ENCODE data around the gene PLCH2. TPM values are rescaled to one million over a fixed set of nuclear protein-coding genes. Genes with fewer than 3 reads are reported as not detected.

The PLCH2 gene
- total and polyA plus RNA-seq, 9 of the 15 experiments (the other 6 are each of a cell fraction or from before 2014, with no cell fraction given): 0.16 TPM; not detected in 8

DNA sequence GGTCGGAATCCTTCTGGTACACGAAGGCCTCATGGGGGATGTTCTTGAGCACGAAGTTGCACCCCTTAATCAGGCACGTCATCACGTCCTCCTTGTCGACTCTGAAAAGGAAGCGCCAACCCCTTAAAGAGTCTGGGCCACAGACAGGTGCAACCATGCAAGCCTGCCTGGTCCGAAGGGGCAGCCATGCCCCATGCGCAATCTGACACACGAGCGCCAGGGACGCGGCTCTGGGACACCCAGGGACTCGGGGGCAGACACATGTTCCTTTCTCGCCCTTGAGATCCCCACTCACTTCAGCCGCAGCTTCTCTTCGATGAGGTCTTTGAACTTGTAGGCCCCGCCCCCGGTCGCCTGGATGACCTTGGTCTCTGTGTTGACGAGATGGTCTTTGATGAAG is 44.7 kb downstream of the PLCH2 start:
- no peak overlapping the region for H3K9ac ChIP-seq (ENCODE audit: insufficient read depth in 1 of 2, low read depth in 2 of 2, low read length in 2 of 2)
- no peak overlapping the region for H2AFZ ChIP-seq (ENCODE audit: low read depth, low read length)
- ATAC-seq: no peak
- TF ChIP-seq SIRT6 (IDR thresholded peaks at IDR 0.05; ENCODE audit: low read depth, low read length): no peak
- TF ChIP-seq MCM7 (IDR thresholded peaks at IDR 0.05): no peak
- no peak for TF ChIP-seq PURB (CRISPR knock-in tag; IDR thresholded peaks at IDR 0.05; ENCODE audit: low read depth)
- no peak for TF ChIP-seq ELF2 (CRISPR knock-in tag; IDR thresholded peaks at IDR 0.05)
- TF ChIP-seq, protein P1, sequence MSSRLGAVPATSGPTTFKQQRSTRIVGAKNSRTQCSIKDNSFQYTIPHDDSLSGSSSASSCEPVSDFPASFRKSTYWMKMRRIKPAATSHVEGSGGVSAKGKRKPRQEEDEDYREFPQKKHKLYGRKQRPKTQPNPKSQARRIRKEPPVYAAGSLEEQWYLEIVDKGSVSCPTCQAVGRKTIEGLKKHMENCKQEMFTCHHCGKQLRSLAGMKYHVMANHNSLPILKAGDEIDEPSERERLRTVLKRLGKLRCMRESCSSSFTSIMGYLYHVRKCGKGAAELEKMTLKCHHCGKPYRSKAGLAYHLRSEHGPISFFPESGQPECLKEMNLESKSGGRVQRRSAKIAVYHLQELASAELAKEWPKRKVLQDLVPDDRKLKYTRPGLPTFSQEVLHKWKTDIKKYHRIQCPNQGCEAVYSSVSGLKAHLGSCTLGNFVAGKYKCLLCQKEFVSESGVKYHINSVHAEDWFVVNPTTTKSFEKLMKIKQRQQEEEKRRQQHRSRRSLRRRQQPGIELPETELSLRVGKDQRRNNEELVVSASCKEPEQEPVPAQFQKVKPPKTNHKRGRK (tag; IDR thresholded peaks at IDR 0.05): no peak
- TF ChIP-seq ZNF444 (CRISPR knock-in tag; IDR thresholded peaks at IDR 0.05): no peak
- TF ChIP-seq ZSCAN29 (IDR thresholded peaks at IDR 0.05): no peak
- TF ChIP-seq, protein P2, sequence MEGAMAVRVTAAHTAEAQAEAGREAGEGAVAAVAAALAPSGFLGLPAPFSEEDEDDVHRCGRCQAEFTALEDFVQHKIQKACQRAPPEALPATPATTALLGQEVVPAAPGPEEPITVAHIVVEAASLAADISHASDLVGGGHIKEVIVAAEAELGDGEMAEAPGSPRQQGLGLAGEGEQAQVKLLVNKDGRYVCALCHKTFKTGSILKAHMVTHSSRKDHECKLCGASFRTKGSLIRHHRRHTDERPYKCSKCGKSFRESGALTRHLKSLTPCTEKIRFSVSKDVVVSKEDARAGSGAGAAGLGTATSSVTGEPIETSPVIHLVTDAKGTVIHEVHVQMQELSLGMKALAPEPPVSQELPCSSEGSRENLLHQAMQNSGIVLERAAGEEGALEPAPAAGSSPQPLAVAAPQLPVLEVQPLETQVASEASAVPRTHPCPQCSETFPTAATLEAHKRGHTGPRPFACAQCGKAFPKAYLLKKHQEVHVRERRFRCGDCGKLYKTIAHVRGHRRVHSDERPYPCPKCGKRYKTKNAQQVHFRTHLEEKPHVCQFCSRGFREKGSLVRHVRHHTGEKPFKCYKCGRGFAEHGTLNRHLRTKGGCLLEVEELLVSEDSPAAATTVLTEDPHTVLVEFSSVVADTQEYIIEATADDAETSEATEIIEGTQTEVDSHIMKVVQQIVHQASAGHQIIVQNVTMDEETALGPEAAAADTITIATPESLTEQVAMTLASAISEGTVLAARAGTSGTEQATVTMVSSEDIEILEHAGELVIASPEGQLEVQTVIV (CRISPR knock-in tag; IDR thresholded peaks at IDR 0.05; ENCODE audit: borderline replicate concordance): no peak
- no peak for TF ChIP-seq SIX5 (IDR thresholded peaks at IDR 0.05; ENCODE audit: borderline replicate concordance in 1 of 2, insufficient read depth in 1 of 2, low read depth in 1 of 2, low read length in 2 of 2)
- H3K9me3 ChIP-seq (replicated peaks; ENCODE audit: control insufficient read depth, insufficient read depth, low read depth, low read length): no peaks in the 10 kb centered on the region
- peaks cover 21% of the 10 kb centered on the region for H3K9me1 ChIP-seq (ENCODE audit: control insufficient read depth, insufficient read depth, low read length)
- no peak overlapping the region for H3K4me3 ChIP-seq
- in situ Hi-C loops (cut with MboI): no loop called here
- H3K4me1 ChIP-seq (replicated peaks in 1 of 2; ENCODE audit: control insufficient read depth in 2 of 2, insufficient read depth in 2 of 2, low read length in 2 of 2): peaks cover 21 to 48% of the 10 kb centered on the region in 2 experiments; a peak in 4 of 5 replicates
- no TSS peak for BruUV-seq (replicated peaks)
- no peaks in the 10 kb centered on the region for H3K27me3 ChIP-seq (ENCODE audit: control insufficient read depth in 2 of 2, insufficient read depth in 2 of 2, low read length in 2 of 2)
- POLR2A ChIA-PET: no interaction called here
- WGBS (ENCODE audit: insufficient coverage, low coverage, missing lambda C conversion rate): 93% methylated on average over 17 of the region's 21 CpGs
- intact Hi-C loops (cut with micrococcal nuclease): no loop called here
- H3K79me2 ChIP-seq (ENCODE audit: control insufficient read depth, insufficient read depth, low read length): peaks cover 44% of the 10 kb centered on the region
- H4K20me1 ChIP-seq (replicated peaks; ENCODE audit: control insufficient read depth, insufficient read depth, low read length): peaks cover 38% of the 10 kb centered on the region
- FAIRE-seq: no peak
- no peak for DNase-seq (ENCODE audit: extremely low read depth in 1 of 4, low spot score in 3 of 4)
- H3K4me2 ChIP-seq (ENCODE audit: insufficient read depth, low read length): no peak overlapping the region
- H3K36me3 ChIP-seq (ENCODE audit: control insufficient read depth, insufficient read depth, low read length): peaks cover 93% of the 10 kb centered on the region
- CTCF ChIA-PET (ENCODE audit: low intra/inter-chr PET ratio): no interaction called here
- H3K27ac ChIP-seq (ENCODE audit: extremely low read depth, low read depth, low read length): no peak overlapping the region
